HepG2 (cell line): ENCODE results near the gene POLR2J.

ENCODE experiments used
- HHEX ChIP-seq: IDR thresholded peaks from 2 replicates; pipeline ENCODE4 v1.6.1; 2016; ENCODE audit warnings: control low read depth
- JUND ChIP-seq: sonication (generic); formaldehyde crosslinking; IDR thresholded peaks from 2 replicates; pipeline ENCODE4 v1.8.0; 2022; ENCODE audit warnings: mild to moderate bottlenecking, missing genetic modification reagents
- RAD21 ChIP-seq: fragments of 450-650 bp; formaldehyde crosslinking; IDR thresholded peaks from 2 replicates; pipeline ENCODE4 v1.5.0; 2020; ENCODE audit warnings: mild to moderate bottlenecking
- TAF15 ChIP-seq: fragments of 200-400 bp; formaldehyde crosslinking; IDR thresholded peaks from one replicate; pipeline ENCODE4 v1.6.1; 2018; ENCODE audit warnings: mild to moderate bottlenecking, low read depth, low read length; ENCODE audit not compliant: poor library complexity, severe bottlenecking
- ZKSCAN1 ChIP-seq: fragments of 150-350 bp; IDR thresholded peaks from 2 replicates; pipeline ENCODE4 v1.6.1; 2014; ENCODE audit warnings: low read length
- ZNF251 ChIP-seq: sonication (generic); formaldehyde crosslinking; IDR thresholded peaks from 2 replicates; pipeline ENCODE4 v1.9.0; 2021; ENCODE audit warnings: mild to moderate bottlenecking, missing genetic modification reagents
- ZNF556 ChIP-seq: sonication (generic); formaldehyde crosslinking; IDR thresholded peaks from 2 replicates; pipeline ENCODE4 v1.4.0; 2020; ENCODE audit warnings: mild to moderate bottlenecking, missing genetic modification reagents, borderline replicate concordance
- TF ChIP-seq, protein P1 (sequence below): sonication (generic); formaldehyde crosslinking; IDR thresholded peaks from 2 replicates; pipeline ENCODE4 v1.4.0; 2020; ENCODE audit warnings: low read depth, mild to moderate bottlenecking, missing genetic modification reagents
- TF ChIP-seq, protein P2 (sequence below): sonication (generic); formaldehyde crosslinking; IDR thresholded peaks from 2 replicates; pipeline ENCODE4 v1.5.0; 2020; ENCODE audit warnings: mild to moderate bottlenecking, missing genetic modification reagents, borderline replicate concordance
- TF ChIP-seq, protein P3 (sequence below): sonication (generic); formaldehyde crosslinking; IDR thresholded peaks from 2 replicates; pipeline ENCODE4 v1.5.0; 2020; ENCODE audit warnings: mild to moderate bottlenecking, missing genetic modification reagents, moderate library complexity
- TF ChIP-seq, protein P4 (sequence below): sonication (generic); formaldehyde crosslinking; IDR thresholded peaks from 2 replicates; pipeline ENCODE4 v1.8.0; 2022; ENCODE audit warnings: mild to moderate bottlenecking, missing genetic modification reagents; ENCODE audit not compliant: insufficient replicate concordance

DNA sequence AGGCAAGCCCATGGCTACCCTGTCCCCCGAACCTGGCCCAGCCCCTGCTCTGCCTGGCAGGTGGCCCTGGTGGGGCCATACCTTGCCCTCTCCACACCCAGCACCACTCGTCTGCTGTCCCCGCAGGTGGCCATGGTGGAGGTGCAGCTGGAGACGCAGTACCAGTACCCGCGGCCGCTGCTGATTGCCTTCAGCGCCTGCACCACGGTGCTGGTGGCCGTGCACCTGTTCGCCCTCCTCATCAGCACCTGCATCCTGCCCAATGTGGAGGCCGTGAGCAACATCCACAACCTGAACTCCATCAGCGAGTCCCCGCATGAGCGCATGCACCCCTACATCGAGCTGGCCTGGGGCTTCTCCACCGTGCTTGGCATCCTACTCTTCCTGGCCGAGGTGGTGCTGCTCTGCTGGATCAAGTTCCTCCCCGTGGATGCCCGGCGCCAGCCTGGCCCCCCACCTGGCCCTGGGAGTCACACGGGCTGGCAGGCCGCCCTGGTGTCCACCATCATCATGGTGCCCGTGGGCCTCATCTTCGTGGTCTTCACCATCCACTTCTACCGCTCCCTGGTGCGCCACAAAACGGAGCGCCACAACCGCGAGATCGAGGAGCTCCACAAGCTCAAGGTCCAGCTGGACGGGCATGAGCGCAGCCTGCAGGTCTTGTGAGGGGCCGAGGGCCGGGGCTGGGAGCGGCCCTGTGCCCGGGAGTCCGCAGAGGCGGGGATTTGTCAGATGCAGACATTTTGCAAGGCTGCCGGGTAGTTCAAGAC is 32.1 kb downstream of the POLR2J start:
- TF ChIP-seq RAD21 (CRISPR knock-in tag) (no peak), ZNF556 (CRISPR knock-in tag) (no peak), ZNF251 (CRISPR knock-in tag) (no peak), ZKSCAN1 (no peak), HHEX (CRISPR knock-in tag) (no peak), TAF15 (no peak), JUND (CRISPR knock-in tag) (no peak)
- TF ChIP-seq, protein P1, sequence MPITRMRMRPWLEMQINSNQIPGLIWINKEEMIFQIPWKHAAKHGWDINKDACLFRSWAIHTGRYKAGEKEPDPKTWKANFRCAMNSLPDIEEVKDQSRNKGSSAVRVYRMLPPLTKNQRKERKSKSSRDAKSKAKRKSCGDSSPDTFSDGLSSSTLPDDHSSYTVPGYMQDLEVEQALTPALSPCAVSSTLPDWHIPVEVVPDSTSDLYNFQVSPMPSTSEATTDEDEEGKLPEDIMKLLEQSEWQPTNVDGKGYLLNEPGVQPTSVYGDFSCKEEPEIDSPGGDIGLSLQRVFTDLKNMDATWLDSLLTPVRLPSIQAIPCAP (CRISPR knock-in tag), result no peak
- TF ChIP-seq, protein P2, sequence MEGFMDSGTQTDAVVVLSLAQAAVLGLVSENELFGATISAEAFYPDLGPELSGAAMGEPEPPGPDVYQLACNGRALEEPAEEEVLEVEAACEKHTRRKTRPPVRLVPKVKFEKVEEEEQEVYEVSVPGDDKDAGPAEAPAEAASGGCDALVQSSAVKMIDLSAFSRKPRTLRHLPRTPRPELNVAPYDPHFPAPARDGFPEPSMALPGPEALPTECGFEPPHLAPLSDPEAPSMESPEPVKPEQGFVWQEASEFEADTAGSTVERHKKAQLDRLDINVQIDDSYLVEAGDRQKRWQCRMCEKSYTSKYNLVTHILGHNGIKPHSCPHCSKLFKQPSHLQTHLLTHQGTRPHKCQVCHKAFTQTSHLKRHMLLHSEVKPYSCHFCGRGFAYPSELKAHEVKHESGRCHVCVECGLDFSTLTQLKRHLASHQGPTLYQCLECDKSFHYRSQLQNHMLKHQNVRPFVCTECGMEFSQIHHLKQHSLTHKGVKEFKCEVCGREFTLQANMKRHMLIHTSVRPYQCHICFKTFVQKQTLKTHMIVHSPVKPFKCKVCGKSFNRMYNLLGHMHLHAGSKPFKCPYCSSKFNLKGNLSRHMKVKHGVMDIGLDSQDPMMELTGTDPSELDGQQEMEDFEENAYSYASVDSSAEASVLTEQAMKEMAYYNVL (CRISPR knock-in tag), result no peak
- TF ChIP-seq, protein P3, sequence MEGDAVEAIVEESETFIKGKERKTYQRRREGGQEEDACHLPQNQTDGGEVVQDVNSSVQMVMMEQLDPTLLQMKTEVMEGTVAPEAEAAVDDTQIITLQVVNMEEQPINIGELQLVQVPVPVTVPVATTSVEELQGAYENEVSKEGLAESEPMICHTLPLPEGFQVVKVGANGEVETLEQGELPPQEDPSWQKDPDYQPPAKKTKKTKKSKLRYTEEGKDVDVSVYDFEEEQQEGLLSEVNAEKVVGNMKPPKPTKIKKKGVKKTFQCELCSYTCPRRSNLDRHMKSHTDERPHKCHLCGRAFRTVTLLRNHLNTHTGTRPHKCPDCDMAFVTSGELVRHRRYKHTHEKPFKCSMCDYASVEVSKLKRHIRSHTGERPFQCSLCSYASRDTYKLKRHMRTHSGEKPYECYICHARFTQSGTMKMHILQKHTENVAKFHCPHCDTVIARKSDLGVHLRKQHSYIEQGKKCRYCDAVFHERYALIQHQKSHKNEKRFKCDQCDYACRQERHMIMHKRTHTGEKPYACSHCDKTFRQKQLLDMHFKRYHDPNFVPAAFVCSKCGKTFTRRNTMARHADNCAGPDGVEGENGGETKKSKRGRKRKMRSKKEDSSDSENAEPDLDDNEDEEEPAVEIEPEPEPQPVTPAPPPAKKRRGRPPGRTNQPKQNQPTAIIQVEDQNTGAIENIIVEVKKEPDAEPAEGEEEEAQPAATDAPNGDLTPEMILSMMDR (CRISPR knock-in tag), result no peak
- TF ChIP-seq, protein P4, sequence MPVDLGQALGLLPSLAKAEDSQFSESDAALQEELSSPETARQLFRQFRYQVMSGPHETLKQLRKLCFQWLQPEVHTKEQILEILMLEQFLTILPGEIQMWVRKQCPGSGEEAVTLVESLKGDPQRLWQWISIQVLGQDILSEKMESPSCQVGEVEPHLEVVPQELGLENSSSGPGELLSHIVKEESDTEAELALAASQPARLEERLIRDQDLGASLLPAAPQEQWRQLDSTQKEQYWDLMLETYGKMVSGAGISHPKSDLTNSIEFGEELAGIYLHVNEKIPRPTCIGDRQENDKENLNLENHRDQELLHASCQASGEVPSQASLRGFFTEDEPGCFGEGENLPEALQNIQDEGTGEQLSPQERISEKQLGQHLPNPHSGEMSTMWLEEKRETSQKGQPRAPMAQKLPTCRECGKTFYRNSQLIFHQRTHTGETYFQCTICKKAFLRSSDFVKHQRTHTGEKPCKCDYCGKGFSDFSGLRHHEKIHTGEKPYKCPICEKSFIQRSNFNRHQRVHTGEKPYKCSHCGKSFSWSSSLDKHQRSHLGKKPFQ (CRISPR knock-in tag), result no peak
